Measurements from ENCODE around the gene ZNF428. TPM values are rescaled to one million over a fixed set of nuclear protein-coding genes. Genes with fewer than 3 reads are reported as not detected.

The ZNF428 gene
- total and polyA plus RNA-seq, 2 of the 4 experiments (the other 2 are of a cell fraction) = 9.9 to 32.3 TPM

- DNase-seq (peak; percentile 13), ATAC-seq (ENCODE audit: low read depth) (no peak)
- H3K27ac ChIP-seq (ENCODE audit: insufficient read depth, low read length) = peak overlapping the region; percentile 79
- H3K9ac ChIP-seq (ENCODE audit: low read depth, low read length) = peak overlapping the region; percentile 90
- H3K23ac ChIP-seq (ENCODE audit: low read depth, low read length) = peak overlapping the region; percentile 40; the same call in 1 of the 2 replicates
- peak overlapping the region; percentile 87 for H2BK5ac ChIP-seq (ENCODE audit: low read depth, low read length, poor library complexity, severe bottlenecking)
- H4K5ac ChIP-seq (ENCODE audit: low read depth, low read length) = peak overlapping the region; percentile 88
- peaks cover 30% of the 10 kb centered on the region for H3K36me3 ChIP-seq (ENCODE audit: control insufficient read depth, insufficient read depth, low read length)
- ChIA-PET CTCF (interaction anchor here (4.5 kb wide), 1 partner anchor 41 kb away, joined by 29 read pairs; no protein-coding TSS in a partner anchor), POLR2A (ENCODE audit: unreplicated experiment) (interaction anchor here (0.6 kb wide), 1 partner anchor 64 kb away, joined by 8 read pairs; the partner anchor contains the start of gene ZNF575)
- peak overlapping the region; percentile 90 for H2AK5ac ChIP-seq (ENCODE audit: low read depth, low read length)
- peak overlapping the region; percentile 81 for H3K14ac ChIP-seq (replicated peaks; ENCODE audit: low read depth, low read length)
- peaks cover 27 to 60% of the 10 kb centered on the region in 2 experiments; a peak in 3 of 4 replicates for H3K79me1 ChIP-seq (ENCODE audit: low read depth in 1 of 2, low read length in 2 of 2)
- intact Hi-C loops (cut with micrococcal nuclease) = loop anchor here (1.0 to 2.0 kb wide), 3 partner anchors 22 to 188 kb away; partner anchors contain the start of genes PINLYP and XRCC1
- no peaks in the 10 kb centered on the region for H4K20me1 ChIP-seq (ENCODE audit: insufficient read depth, low read length)
- H3K4ac ChIP-seq (ENCODE audit: low read depth, low read length) = peak overlapping the region; percentile 78
- H3K27me3 ChIP-seq (ENCODE audit: control insufficient read depth, insufficient read depth, low read length) = no peaks in the 10 kb centered on the region
- dilution Hi-C loops (cut with HindIII; ENCODE audit: low sequenced_read_pairs, unreplicated experiment) = no loop called here
- peak overlapping the region; percentile 87 for H3K56ac ChIP-seq (ENCODE audit: extremely low read depth, insufficient read depth, low read length)
- H3K9me3 ChIP-seq (ENCODE audit: control insufficient read depth, insufficient read depth, low read length) = no peaks in the 10 kb centered on the region
- no peaks in the 10 kb centered on the region for H3K9me1 ChIP-seq (ENCODE audit: insufficient read depth, low read length)
- H2AK9ac ChIP-seq (replicated peaks; ENCODE audit: low read depth, low read length, poor library complexity) = peak overlapping the region; percentile 97
- peak overlapping the region; percentile 97 for H3K4me2 ChIP-seq (ENCODE audit: low read depth, low read length)
- H3K18ac ChIP-seq (ENCODE audit: low read depth, low read length) = peak overlapping the region; percentile 10
- peak overlapping the region; percentile 68 for H3K4me3 ChIP-seq (ENCODE audit: insufficient read depth, low read depth, low read length)
- 0 out of 2 replicates have a peak overlapping the region, but pooled peaks have one; percentile 8 for H2BK120ac ChIP-seq (ENCODE audit: low read depth, low read length)
- H2BK20ac ChIP-seq (ENCODE audit: low read depth, low read length) = no peak overlapping the region
- H4K91ac ChIP-seq (ENCODE audit: insufficient read depth, low read depth, low read length) = peak overlapping the region; percentile 78
- BruUV-seq (replicated peaks) = no TSS peak
- peak overlapping the region; percentile 71; the same call in 1 of the 3 replicates for H2BK15ac ChIP-seq (ENCODE audit: low read depth, low read length)
- peak overlapping the region; percentile 97 to 99 for H4K8ac ChIP-seq (ENCODE audit: low read depth in 2 of 2, low read length in 2 of 2)
- peaks cover 9% of the 10 kb centered on the region for H3K4me1 ChIP-seq (ENCODE audit: control insufficient read depth, insufficient read depth, low read length)
- peak overlapping the region; percentile 98 for H2AFZ ChIP-seq (replicated peaks; ENCODE audit: low read length, poor library complexity)
- 40% methylated on average over 1 of the region's 7 CpGs; no CpG with 5 or more reads in 1 of the 2 experiments for WGBS, 2 experiments (ENCODE audit: extremely low coverage in 2 of 2, insufficient read length in 1 of 2)
- in situ Hi-C loops (cut with MboI; ENCODE audit: low sequenced_read_pairs) = no loop called here
- TF ChIP-seq BHLHE40 (IDR thresholded peaks at IDR 0.05; ENCODE audit: low read depth, low read length) (no peak), ELK1 (IDR thresholded peaks at IDR 0.05; ENCODE audit: borderline replicate concordance, low read depth, low read length) (no peak), RFX5 (IDR thresholded peaks at IDR 0.05; ENCODE audit: low read depth, low read length) (no peak), MXI1 (IDR thresholded peaks at IDR 0.05; ENCODE audit: borderline replicate concordance, low read depth, low read length) (no peak), MAFK (IDR thresholded peaks at IDR 0.05; ENCODE audit: low read depth, low read length) (no peak), RCOR1 (IDR thresholded peaks at IDR 0.05; ENCODE audit: insufficient replicate concordance, low read length) (no peak), MAZ (IDR thresholded peaks at IDR 0.05; ENCODE audit: borderline replicate concordance, low read depth, low read length) (no peak), FOS (IDR thresholded peaks at IDR 0.05; ENCODE audit: low read depth, low read length) (no peak), CHD1 (IDR thresholded peaks at IDR 0.05; ENCODE audit: low read depth, low read length) (no peak), POLR2A (IDR thresholded peaks at IDR 0.05; ENCODE audit: low read depth, low read length) (no peak), SMC3 (IDR thresholded peaks at IDR 0.05; ENCODE audit: low read depth, low read length) (no peak), NFE2L2 (IDR thresholded peaks at IDR 0.05; ENCODE audit: low read depth, low read length) (no peak), USF2 (IDR thresholded peaks at IDR 0.05; ENCODE audit: low read depth, low read length) (no peak), CEBPB (IDR thresholded peaks at IDR 0.05; ENCODE audit: low read depth, low read length) (no peak)
These were observed 22.5 kb downstream of the ZNF428 start for GRCh38 chr19:43596842-43597461.

Data from IMR-90 (cell line).